IPS-15b (cell line): ENCODE results near the gene AQP10.
"Not testable (repeated sequence)": the region's sequence is repeated elsewhere in the genome, so short reads cannot be mapped to it uniquely, and the experiment has no call there.

ENCODE experiments used
- H3K27me3 ChIP-seq: one replicate; pipeline ENCODE4 v1.6.1; 2013; ENCODE audit warnings: low read length; ENCODE audit not compliant: control insufficient read depth, insufficient read depth
- H3K36me3 ChIP-seq: one replicate; pipeline ENCODE4 v1.6.1; 2013; ENCODE audit warnings: low read length; ENCODE audit not compliant: control insufficient read depth, insufficient read depth
- H3K4me1 ChIP-seq: one replicate; pipeline ENCODE4 v1.6.1; 2013; ENCODE audit warnings: mild to moderate bottlenecking, low read length; ENCODE audit not compliant: control insufficient read depth, insufficient read depth
- H3K4me3 ChIP-seq: one replicate; pipeline ENCODE4 v1.5.1; 2013; ENCODE audit warnings: low read depth, low read length
- H3K9ac ChIP-seq: one replicate; pipeline ENCODE4 v1.6.1; 2013; ENCODE audit warnings: low read depth, mild to moderate bottlenecking, low read length
- H3K9me3 ChIP-seq: one replicate; pipeline ENCODE4 v1.6.1; 2013; ENCODE audit warnings: mild to moderate bottlenecking, low read length; ENCODE audit not compliant: control insufficient read depth, insufficient read depth

The AQP10 gene

DNA sequence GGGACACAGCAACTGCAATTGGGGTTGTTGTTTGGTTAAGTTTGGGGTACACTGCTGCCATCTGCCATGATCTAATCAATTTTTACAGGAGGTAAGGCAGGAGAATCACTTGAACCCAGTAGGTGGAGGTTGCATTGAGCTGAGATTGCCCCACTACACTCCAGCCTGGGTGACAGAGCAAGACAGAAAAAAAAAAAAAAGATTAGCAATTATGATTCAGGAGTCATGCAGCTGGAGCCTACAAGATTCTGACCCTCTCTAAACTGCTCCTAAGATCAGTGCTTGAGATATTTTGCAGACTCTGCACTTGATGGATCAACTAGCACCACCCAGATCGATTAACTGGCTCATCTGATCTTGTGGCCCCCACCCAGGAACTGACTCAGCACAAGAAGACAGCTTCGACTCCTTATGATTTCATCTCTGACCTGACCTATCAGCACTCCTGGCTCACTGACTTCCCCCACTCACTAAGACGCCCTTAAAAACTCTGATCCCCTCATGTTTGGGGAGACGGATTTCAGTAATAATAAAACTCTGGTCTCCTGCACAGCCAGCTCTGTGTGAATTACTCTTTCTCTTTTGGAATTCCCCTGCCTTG, 13.1 kb upstream of the AQP10 start:
- H3K27me3 ChIP-seq, H3K9ac ChIP-seq, H3K4me3 ChIP-seq, H3K9me3 ChIP-seq, H3K4me1 ChIP-seq, H3K36me3 ChIP-seq: not testable (repeated sequence)

DNA sequence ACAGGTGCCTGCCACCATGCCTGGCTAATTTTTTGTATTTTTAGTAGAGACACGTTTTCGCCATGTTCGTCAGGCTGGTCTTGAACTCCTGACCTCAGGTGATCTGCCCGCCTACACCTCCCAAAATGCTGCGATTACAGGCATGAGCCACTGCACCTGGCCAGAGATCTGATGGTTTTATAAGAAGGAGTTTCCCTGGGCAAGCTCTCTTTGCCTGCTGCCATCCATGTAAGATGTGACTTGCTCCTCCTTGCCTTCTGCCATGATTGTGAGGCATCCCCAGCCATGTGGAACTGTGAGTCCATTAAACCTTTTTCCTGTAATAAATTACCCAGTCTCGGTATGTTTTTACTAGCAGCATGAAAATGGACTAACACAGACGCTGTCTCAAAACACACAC, 11.8 kb upstream of the AQP10 start:
- not testable (repeated sequence) for H3K9ac ChIP-seq, H3K9me3 ChIP-seq, H3K4me3 ChIP-seq, H3K4me1 ChIP-seq, H3K27me3 ChIP-seq, H3K36me3 ChIP-seq

DNA sequence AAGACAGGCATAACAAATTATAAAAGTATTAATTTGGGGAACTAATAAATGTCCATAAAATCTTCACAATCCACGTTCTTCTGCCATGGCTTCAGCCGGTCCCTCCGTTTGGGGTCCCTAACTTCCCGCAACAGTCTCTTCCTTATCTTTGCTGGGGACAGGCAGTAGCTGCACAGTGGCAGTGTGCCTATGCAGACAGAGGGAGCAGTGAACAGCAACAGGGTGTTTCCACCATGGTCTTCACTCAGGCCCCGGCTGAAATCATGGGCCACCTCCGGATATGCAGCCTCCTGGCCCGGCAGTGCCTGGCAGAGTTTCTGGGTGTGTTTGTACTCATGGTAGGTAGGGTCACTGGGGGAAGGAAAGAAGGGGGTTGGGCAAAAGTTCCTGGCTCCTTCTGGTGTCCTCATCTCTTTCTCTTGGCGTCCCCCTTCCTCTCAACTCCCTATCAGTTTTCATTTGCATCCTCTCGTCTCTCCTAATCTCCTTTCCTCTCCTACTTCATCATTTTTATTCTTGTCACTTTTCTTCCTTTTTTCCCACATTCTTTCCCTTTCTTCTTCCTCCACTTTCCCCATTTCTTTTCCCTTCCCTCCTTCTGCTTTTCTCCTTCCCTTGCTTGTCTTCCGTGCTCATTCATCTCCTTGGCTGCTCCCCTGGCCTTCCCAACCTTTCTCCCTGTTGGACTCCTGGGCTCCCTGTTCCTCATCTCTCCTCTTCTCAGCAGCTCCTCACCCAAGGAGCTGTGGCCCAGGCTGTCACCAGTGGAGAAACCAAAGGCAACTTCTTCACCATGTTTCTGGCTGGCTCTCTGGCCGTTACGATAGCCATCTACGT, 8.4 kb upstream of the AQP10 start:
- H3K9me3 ChIP-seq, H3K4me3 ChIP-seq, H3K36me3 ChIP-seq, H3K9ac ChIP-seq, H3K4me1 ChIP-seq, H3K27me3 ChIP-seq: not testable (repeated sequence)

DNA sequence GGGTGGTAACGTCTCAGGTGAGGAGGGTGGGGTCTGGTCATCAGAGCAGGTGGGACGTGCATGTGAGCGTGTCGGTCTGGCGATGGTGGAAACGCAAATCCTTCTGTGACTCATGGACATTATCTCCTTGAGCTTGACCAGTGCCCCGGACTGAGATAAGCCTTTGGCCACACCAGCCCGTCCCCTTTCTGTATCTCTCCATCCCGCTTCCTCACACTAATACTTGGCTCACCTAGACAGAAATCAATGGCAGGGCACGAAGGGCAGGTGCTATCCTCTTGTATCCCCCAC, 7.9 kb upstream of the AQP10 start:
- Histone ChIP-seq H3K9ac (no peak overlapping the region), H3K27me3 (no peaks in the 10 kb centered on the region), H3K4me3 (no peak overlapping the region), H3K36me3 (no peaks in the 10 kb centered on the region), H3K4me1 (no peaks in the 10 kb centered on the region), H3K9me3 (no peaks in the 10 kb centered on the region)

DNA sequence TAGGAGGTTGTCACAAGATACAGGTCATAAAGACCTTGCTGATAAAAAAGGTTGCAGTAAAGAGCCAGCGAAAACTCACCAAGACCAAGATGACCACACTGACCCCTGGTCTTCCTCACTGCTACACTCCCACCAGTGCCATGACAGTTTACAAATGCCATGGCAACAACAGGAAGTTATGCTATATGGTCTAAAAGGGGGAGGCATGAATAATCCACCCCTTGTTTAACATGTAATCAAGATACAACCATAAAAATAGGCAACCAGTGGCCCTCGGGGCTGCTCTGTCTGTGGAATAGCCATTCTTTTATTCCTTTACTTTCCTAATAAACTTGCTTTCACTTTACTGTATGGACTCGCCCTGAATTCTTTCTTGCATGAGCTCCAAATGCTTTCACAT, 6.7 kb upstream of the AQP10 start:
- H3K4me3 ChIP-seq, H3K4me1 ChIP-seq, H3K27me3 ChIP-seq, H3K36me3 ChIP-seq, H3K9me3 ChIP-seq, H3K9ac ChIP-seq: not testable (repeated sequence)

DNA sequence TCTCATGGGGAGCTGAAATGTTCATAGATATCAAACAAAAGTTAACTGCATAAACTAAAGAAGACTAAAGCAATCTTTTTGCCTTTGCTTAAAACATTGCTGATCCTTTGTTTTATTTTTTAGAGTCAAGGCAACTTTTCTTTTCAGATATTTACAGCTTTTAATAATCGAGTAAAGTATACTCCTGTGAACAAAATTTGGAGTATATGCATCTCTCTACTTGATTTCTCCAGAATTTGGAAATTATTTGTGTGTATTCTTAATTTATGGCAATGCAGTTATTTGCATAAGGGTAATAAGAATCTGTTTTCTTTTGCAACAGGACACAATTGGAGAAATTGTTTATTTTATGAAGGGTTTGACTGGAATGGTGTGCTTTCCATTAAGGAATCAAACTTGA, 4.2 kb upstream of the AQP10 start:
- no peaks in the 10 kb centered on the region for H3K9me3 ChIP-seq

DNA sequence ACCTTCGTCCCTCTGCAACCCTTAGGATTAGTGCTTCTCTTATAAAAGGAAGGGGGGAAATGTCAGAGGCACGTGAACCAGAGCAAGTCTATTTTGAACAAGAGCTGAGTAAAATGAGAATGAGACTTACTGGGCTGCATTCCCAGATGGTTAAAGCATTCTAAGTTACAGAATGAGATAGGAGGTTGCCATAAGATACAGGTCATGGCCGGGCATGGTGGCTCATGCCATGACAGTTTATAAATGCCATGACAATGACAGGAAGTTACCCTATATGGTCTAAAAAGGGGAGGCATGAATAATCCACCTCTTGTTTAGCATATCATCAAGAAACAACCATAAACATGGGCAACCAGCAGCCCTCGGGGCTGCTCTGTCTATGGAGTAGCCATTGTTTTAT, 2.5 kb upstream of the AQP10 start:
- Histone ChIP-seq H3K9ac (no peak overlapping the region), H3K36me3 (no peaks in the 10 kb centered on the region), H3K4me3 (no peak overlapping the region), H3K27me3 (no peaks in the 10 kb centered on the region), H3K9me3 (no peaks in the 10 kb centered on the region), H3K4me1 (no peaks in the 10 kb centered on the region)

More for the DNA sequence above, 4.2 kb upstream of the AQP10 start:
- no peak overlapping the region for H3K9ac ChIP-seq
- no peak overlapping the region for H3K4me3 ChIP-seq
- H3K36me3 ChIP-seq: no peaks in the 10 kb centered on the region
- no peaks in the 10 kb centered on the region for H3K27me3 ChIP-seq
- no peaks in the 10 kb centered on the region for H3K4me1 ChIP-seq

DNA sequence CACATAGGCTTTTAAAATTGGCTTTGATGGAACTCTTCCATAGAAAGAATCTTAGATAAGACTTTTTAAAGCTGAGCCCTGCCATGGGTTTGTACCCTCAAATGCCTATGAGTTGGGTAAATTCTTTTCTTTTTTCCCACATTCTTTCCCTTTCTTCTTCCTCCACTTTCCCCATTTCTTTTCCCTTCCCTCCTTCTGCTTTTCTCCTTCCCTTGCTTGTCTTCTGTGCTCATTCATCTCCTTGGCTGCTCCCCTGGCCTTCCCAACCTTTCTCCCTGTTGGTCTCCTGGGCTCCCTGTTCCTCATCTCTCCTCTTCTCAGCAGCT, 679 bp downstream of the AQP10 start:
- not testable (repeated sequence) for H3K9me3 ChIP-seq, H3K4me3 ChIP-seq, H3K9ac ChIP-seq, H3K27me3 ChIP-seq, H3K36me3 ChIP-seq, H3K4me1 ChIP-seq

DNA sequence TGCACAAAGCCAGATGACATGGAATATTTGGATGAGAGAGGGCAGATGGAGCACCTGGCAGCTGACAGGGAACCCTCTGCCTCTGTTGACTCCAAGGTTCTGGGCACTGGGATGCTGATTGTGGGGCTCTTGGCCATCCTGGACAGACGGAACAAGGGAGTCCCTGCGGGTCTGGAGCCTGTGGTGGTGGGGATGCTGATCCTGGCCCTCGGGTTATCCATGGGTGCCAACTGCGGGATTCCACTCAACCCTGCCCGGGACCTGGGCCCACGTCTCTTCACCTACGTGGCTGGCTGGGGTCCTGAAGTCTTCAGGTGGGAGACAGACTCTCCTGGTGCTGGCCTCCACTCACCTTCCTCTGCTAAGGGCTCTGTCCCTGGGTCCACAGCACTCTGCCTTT, 2.6 kb downstream of the AQP10 start:
- no peaks in the 10 kb centered on the region for H3K36me3 ChIP-seq
- H3K9ac ChIP-seq: no peak overlapping the region
- no peaks in the 10 kb centered on the region for H3K9me3 ChIP-seq
- H3K4me1 ChIP-seq: peaks cover 21% of the 10 kb centered on the region
- no peaks in the 10 kb centered on the region for H3K27me3 ChIP-seq
- no peak overlapping the region for H3K4me3 ChIP-seq

DNA sequence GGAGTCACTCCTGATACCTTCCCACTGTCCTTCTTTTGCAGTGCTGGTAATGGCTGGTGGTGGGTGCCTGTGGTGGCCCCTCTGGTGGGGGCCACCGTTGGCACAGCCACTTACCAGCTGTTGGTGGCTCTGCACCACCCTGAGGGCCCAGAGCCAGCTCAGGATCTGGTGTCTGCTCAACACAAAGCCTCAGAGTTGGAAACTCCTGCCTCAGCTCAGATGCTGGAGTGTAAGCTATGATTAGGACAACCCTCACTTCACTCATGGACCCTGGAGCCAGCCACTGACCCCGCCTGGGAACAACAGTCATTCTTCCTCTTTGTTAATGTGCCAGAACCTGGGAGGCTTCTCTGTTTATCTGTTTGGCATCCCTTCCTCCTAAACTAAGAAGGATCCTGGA, 3.3 kb downstream of the AQP10 start:
- H3K9ac ChIP-seq: no peak overlapping the region
- no peaks in the 10 kb centered on the region for H3K36me3 ChIP-seq
- no peaks in the 10 kb centered on the region for H3K27me3 ChIP-seq
- peaks cover 21% of the 10 kb centered on the region for H3K4me1 ChIP-seq
- peak overlapping the region; percentile 93 for H3K4me3 ChIP-seq
- H3K9me3 ChIP-seq: no peaks in the 10 kb centered on the region

DNA sequence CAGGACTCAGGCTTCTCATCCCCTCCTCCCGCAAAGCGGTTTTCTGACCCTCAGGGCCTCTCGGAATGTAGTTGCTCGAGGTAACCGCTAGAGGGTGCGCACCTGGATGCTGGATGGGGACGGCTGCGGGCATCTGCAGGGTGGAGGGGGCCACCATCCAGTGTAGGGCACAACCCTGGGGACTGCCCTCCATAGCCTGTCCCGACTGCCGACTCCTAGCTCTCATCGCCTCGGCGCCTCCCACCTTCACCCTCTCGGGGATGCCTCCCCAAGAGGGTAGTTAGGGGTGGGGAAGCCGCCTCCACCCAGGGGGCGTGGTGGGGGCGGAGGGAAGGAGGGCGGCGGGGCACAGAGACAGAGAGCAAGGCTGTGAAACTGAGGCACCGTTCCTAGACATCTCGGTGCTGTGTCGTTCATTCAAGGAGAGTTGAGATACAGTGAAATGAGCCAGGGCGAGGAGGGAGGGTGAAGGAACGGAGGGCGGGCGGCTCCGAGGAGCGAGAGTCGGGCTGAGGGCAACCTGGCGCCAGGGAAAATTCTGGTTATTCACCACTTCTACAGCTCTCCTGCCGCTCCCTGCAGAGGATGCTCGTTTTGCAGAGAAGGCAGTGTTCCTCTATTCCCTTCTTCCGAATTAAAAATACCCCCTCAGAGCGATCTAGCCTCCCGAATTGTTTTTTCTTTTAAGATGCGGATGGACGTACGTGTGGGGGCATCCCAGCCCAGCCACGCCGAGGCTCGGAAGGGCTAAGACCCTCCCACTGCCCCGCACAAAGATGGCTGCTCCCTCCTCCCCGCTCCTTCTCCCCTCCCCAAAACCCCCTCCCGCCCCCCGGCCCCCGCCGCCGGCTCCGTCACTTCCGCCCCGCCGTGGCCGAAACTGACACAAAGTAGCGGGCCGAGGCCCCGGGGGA, 4.0 kb downstream of the AQP10 start, which contains the start of gene ATP8B2:
Gene ATP8B2 (plus strand): TSS at position 857 of the 914 bp plus-strand sequence. CDS start 2,617 bp downstream, outside the sequence.
- Histone ChIP-seq H3K27me3 (no peaks in the 10 kb centered on the region), H3K36me3 (peaks cover under 1% of the 10 kb centered on the region), H3K9ac (peak within 1 kb of the TSS; percentile 76), H3K4me3 (peak within 1 kb of the TSS; percentile 98), H3K4me1 (peaks cover 28% of the 10 kb centered on the region), H3K9me3 (no peaks in the 10 kb centered on the region)
